Right lobe of liver (tissue), 6 donors: ENCODE measurements around the gene FBLIM1. TPM values are rescaled to one million over a fixed set of nuclear protein-coding genes. Genes with fewer than 3 reads are reported as not detected.

ENCODE experiments used
- ATAC-seq, 4 donors: fragments of 200-7000 bp; cut with Tn5 transposase; one replicate each; pipeline ENCODE4 v1.9.1; 2020; ENCODE audit warnings: mild to moderate bottlenecking in 4 of 4, moderate library complexity in 4 of 4
- DNase-seq, 3 donors: peaks; one replicate each; pipeline ENCODE4 v3.0.0-alpha.2; 2020
- H3K27ac ChIP-seq, 3 donors: fragments of 200-600 bp; one replicate each; pipeline ENCODE4 v1.8.0; 2022
- H3K27me3 ChIP-seq, 2 donors: fragments of 200-600 bp; one replicate each; pipeline ENCODE4 v1.8.0; 2022
- H3K36me3 ChIP-seq, 4 donors: fragments of 200-600 bp; sonication (generic) in 1 of 4; one replicate each; pipeline versions ENCODE4 v1.5.1 to v1.8.0; 2017 to 2022; ENCODE audit warnings: control low read depth in 1 of 4
- H3K4me1 ChIP-seq, 4 donors: fragments of 200-600 bp; sonication (generic) in 1 of 4; one replicate each; pipeline versions ENCODE4 v1.5.1 to v1.8.0; 2017 to 2022; ENCODE audit warnings: control low read depth in 1 of 4
- H3K4me3 ChIP-seq, 3 donors: fragments of 200-600 bp; one replicate each; pipeline ENCODE4 v1.8.0; 2022
- H3K9me3 ChIP-seq, 4 donors: fragments of 200-600 bp; sonication (generic) in 1 of 4; one replicate each; pipeline versions ENCODE4 v1.5.1 to v1.8.0; 2017 to 2022; ENCODE audit warnings: control low read depth in 1 of 4
- POLR2A ChIP-seq: fragments of 450-650 bp; IDR thresholded peaks from one replicate; pipeline ENCODE4 v1.6.1; 2017; ENCODE audit warnings: antibody characterized with exemption, mild to moderate bottlenecking
- WGBS: methylation state at CpG from one replicate; pipeline ENCODE4 v1.1.6; 2018; ENCODE audit warnings: low coverage, low lambda C conversion rate; ENCODE audit not compliant: insufficient coverage; ENCODE audit errors: missing lambda C conversion rate; 5-methylcytosine and 5-hydroxymethylcytosine counted together
- intact Hi-C, 2 donors: fragments of 100-400 bp; cut with DNase I; formaldehyde crosslinking; loops; one replicate each; pipeline versions ENCODE4 v1.11.2 to v1.14.1; 2022
- total RNA-seq, 6 experiments: library from RNA; depleted of rRNA in 2 of 6; stranded (reverse); fragments of >200 nt in 2 of 6; fragmentation: NEBNext Ultra II Directional in 3 of 6; extraction: Animal tissue kit (Norgen Biotek cat#: 25700) in 3 of 6; gene quantifications; one replicate each; pipeline versions ENCODE4 v1.1.0 to v1.2.4, GENCODE V29; 2016 to 2023
- TF ChIP-seq, protein P1 (sequence below), 4 donors: fragments of 200-600 bp in 3 of 4; fragments of 450-650 bp in 1 of 4; IDR thresholded peaks; one replicate each; pipeline versions ENCODE4 v1.5.1 to v1.8.0; 2016 to 2022; ENCODE audit warnings: antibody characterized with exemption in 4 of 4, mild to moderate bottlenecking in 2 of 4
- donor health status: DM: no; HTN: yes; CAD: no.
- donor health status: DM: no; HTN: no; CAD: no.
- donor health status: DM: no; HTN: no; CAD: no.
- donor health status: DM: no; HTN: yes; CAD: no.
- donor health status: DM: no; HTN: yes; CAD: no.

Gene FBLIM1
- total RNA-seq, 6 experiments from 2014 or later, result 4.0 to 13.1 (median 6.0) TPM

DNA sequence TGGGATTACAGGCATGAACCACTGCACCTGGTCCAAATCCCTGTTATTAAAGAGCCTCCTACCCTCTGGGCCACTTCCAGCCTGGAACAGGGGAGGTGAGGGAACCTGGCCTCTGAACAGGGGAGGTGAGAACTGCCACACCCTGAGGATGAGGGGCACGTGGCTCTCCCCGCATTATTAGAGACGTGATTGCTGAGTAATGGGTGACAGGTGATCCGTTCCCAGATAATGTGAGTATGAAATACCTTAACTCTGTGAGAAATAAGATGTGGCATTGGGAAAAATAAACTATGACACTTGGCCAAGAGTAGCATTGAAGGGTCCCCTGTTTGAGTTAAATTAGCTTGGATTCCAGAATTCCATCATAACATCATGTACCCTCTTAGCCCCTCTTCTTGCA lies 36.2 kb upstream of the FBLIM1 start:
- no peak for TF ChIP-seq POLR2A
- 90% methylated on average over 2 of the region's 4 CpGs for WGBS
- no peak for ATAC-seq

DNA sequence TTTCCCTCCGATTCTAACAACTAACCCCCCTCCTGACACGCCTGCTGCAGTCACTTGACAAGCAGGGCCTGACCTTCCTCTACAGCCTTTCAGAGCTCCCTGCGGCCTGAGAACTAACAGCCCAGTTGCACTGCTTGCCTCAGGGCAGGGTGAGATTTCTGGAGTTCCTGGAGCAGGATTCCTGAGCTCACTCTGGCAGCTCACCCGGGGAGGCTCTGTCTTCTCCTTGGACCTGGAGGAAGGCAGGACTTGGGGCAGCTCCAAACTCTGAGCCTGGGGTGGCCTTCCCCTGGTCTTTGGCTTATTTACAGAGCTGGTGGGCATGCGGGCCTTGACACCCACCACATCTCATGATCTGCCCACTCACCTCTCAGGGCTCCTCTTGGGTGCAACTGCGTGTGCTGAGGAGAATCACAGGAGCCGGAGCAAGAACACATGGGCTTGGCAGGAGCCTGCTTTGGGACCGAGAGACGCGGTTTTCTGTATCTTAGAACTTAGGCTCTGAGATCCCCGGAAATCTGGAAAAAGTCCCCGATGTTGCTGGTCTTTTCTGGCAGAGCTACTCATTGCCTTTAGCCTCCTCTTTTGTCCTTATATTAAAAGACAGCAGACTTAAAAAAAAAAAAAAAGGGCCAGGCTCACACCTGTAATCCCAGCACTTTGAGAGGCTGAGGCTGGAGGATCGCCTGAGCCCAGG lies 35.6 kb upstream of the FBLIM1 start:
- no peak overlapping the region for H3K27ac ChIP-seq
- DNase-seq (no peak), ATAC-seq (no peak)
- peaks cover 2 to 48% (median 8%) of the 10 kb centered on the region in 4 donors for H3K36me3 ChIP-seq
- peaks cover 0 to 14% (median 6%) of the 10 kb centered on the region in 4 donors for H3K4me1 ChIP-seq
- H3K27me3 ChIP-seq, result no peaks in the 10 kb centered on the region
- TF ChIP-seq, protein P1, sequence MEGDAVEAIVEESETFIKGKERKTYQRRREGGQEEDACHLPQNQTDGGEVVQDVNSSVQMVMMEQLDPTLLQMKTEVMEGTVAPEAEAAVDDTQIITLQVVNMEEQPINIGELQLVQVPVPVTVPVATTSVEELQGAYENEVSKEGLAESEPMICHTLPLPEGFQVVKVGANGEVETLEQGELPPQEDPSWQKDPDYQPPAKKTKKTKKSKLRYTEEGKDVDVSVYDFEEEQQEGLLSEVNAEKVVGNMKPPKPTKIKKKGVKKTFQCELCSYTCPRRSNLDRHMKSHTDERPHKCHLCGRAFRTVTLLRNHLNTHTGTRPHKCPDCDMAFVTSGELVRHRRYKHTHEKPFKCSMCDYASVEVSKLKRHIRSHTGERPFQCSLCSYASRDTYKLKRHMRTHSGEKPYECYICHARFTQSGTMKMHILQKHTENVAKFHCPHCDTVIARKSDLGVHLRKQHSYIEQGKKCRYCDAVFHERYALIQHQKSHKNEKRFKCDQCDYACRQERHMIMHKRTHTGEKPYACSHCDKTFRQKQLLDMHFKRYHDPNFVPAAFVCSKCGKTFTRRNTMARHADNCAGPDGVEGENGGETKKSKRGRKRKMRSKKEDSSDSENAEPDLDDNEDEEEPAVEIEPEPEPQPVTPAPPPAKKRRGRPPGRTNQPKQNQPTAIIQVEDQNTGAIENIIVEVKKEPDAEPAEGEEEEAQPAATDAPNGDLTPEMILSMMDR (IDR thresholded peaks at IDR 0.05), result no peak
- TF ChIP-seq POLR2A, result no peak
- 84% methylated on average over 7 of the region's 13 CpGs for WGBS
- H3K9me3 ChIP-seq, result no peaks in the 10 kb centered on the region
- intact Hi-C loops, result no loop called here
- no peak overlapping the region for H3K4me3 ChIP-seq

More for the DNA sequence above, 36.2 kb upstream of the FBLIM1 start:
- Histone ChIP-seq H3K27ac (no peak overlapping the region), H3K27me3 (no peaks in the 10 kb centered on the region), H3K36me3 (peaks cover 0 to 43% (median 5%) of the 10 kb centered on the region in 4 donors), H3K4me3 (no peak overlapping the region), H3K4me1 (peaks cover 0 to 20% (median 9%) of the 10 kb centered on the region in 4 donors), H3K9me3 (no peaks in the 10 kb centered on the region)
- DNase-seq, result no peak
- intact Hi-C loops, result no loop called here

DNA sequence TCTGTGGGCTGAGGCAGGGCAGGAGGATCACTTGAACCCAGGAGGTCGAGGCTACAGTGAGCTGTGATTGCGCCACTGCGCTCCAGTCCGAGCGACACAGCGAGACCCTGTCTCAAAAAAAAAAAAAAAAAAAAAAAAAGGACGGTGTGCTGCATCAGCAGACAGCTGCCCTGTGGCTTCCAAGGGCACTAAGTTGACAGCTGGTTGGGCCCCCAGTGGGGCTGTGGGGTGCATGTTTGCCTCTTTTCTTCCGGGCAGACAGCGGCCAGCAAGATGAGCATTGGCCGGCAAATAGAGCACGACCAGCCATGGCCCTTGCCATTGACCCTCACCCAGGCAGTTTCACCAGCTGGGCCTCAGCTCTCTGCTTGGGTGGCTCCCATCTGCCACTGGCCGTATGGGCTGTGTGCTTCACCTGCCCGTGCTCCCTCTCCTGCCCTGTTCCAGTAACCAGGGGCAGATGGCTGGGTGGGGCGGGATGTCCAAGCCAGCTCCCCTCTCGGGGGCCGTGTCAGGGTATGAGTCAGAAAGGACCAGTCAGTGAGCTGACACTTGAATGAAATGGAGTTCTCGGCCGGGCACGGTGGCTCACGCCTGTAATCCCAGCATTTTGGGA lies 34.9 kb upstream of the FBLIM1 start:
- intact Hi-C loops, result no loop called here
- H3K27ac ChIP-seq, result no peak overlapping the region
- peaks cover 3 to 56% (median 11%) of the 10 kb centered on the region in 4 donors for H3K36me3 ChIP-seq
- ATAC-seq (no peak), DNase-seq (no peak)
- 89% methylated on average over 5 of the region's 20 CpGs for WGBS
- H3K4me1 ChIP-seq, result peaks cover 0 to 6% (median 2%) of the 10 kb centered on the region in 4 donors
- H3K9me3 ChIP-seq, result no peaks in the 10 kb centered on the region
- no peaks in the 10 kb centered on the region for H3K27me3 ChIP-seq
- H3K4me3 ChIP-seq, result no peak overlapping the region
- no peak for TF ChIP-seq POLR2A
- TF ChIP-seq, protein P1 (IDR thresholded peaks at IDR 0.05), result no peak

DNA sequence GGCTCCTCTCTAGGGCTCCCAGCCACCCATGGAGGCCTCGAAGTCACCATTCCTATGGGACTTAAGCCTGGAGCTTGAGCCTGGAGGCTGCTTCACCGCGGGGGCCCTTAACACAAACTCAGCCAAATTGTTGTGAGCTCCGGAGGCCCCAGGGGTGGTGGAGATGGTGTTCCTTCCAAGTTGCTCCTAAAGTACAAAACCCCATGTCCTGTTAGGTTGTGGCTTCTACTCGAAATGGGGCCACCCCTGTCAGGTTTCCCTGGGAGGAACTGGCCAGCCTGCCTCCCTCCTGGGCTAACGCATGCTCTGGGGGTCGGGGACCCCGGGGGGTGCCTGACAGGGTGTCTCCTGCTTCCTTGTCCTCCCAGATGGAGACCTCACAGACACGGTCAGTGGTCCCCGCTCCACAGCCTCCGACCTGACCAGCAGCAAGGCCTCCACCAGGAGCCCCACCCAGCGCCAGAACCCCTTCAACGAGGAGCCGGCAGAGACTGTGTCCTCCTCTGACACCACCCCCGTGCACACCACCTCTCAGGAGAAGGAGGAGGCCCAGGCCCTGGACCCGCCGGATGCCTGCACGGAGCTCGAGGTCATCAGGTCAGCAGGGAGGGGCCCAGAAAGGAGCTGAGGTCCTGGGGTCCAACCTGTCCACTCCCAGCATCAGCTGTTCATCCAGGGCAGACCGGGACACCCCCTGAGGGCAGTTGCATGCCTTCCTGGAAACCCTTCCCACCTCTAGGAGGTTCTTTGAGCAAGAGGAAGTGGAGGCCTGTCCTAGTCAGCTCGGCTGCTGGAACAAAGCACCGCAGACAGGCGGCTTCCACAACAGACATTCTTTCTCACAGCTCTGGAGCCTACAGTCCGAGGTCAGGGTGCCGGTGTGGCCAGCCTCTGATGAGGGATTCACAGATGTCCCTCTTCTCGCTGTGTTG lies 33.4 kb upstream of the FBLIM1 start:
- Histone ChIP-seq H3K27ac (no peak overlapping the region), H3K4me3 (no peak overlapping the region), H3K4me1 (no peaks in the 10 kb centered on the region), H3K27me3 (no peaks in the 10 kb centered on the region), H3K36me3 (peaks cover 3 to 62% (median 12%) of the 10 kb centered on the region in 4 donors), H3K9me3 (no peaks in the 10 kb centered on the region)
- intact Hi-C loops, result no loop called here
- TF ChIP-seq, protein P1 (IDR thresholded peaks at IDR 0.05), result no peak
- TF ChIP-seq POLR2A, result no peak
- ATAC-seq (no peak), DNase-seq (no peak)
- WGBS, result 70% methylated on average over 2 of the region's 26 CpGs
